ENCODE data around the gene NONO. TPM values are rescaled to one million over a fixed set of nuclear protein-coding genes. Genes with fewer than 3 reads are reported as not detected.

NONO gene
- total RNA-seq, 1 donor from 2014 or later, result 411 TPM

Other genes with a start within 250 kb of the NONO start
- 76.2 and 95.8 TPM in 2 replicates for gene SNX12, start 215.3 kb upstream of the NONO start, total RNA-seq
- gene FOXO4, start 187.8 kb upstream of the NONO start, total RNA-seq, result 3.9 and 4.5 TPM in 2 replicates
- gene CXorf65, start 176.9 kb upstream of the NONO start, total RNA-seq, result not detected in 2 replicates
- gene IL2RG, start 172.1 kb upstream of the NONO start, total RNA-seq, result 0.08 TPM in 1 of 2 replicates, not detected in the other
- gene MED12, start 165.0 kb upstream of the NONO start, total RNA-seq, result 20.3 and 25.3 TPM in 2 replicates
- gene NLGN3, start 138.8 kb upstream of the NONO start, total RNA-seq, result 0.13 and 0.34 TPM in 2 replicates
- not detected in 2 replicates for gene GJB1, start 60.4 kb upstream of the NONO start, total RNA-seq
- 11.0 and 16.7 TPM in 2 replicates for gene ZMYM3, start 29.5 kb upstream of the NONO start, total RNA-seq
- 1.1 and 1.7 TPM in 2 replicates for gene ITGB1BP2, start 18.1 kb downstream of the NONO start, total RNA-seq
- 15.1 and 19.9 TPM in 2 replicates for gene TAF1, start 82.7 kb downstream of the NONO start, total RNA-seq
- 71.7 and 82.2 TPM in 2 replicates for gene OGT, start 249.5 kb downstream of the NONO start, total RNA-seq

Data from kidney epithelial cell (primary cell).